Uterus (tissue), 4 donors: Measurements from ENCODE around the gene TEAD4. TPM values are rescaled to one million over a fixed set of nuclear protein-coding genes. Genes with fewer than 3 reads are reported as not detected.

Source experiments
- DNase-seq, 2 donors: peaks; one replicate each; pipeline ENCODE4 v3.0.0-alpha.2; 2019 to 2020
- H3K27ac ChIP-seq, 2 donors: fragments of 200-600 bp; sonication (generic); 1 replicate in 1 of 2; 2 replicates in 1 of 2; pipeline ENCODE4 v1.5.1; 2016 to 2018
- H3K27me3 ChIP-seq, 2 donors: fragments of 200-600 bp; sonication (generic); one replicate each; pipeline ENCODE4 v1.5.1; 2018 to 2019; ENCODE audit warnings: control low read depth in 1 of 2
- H3K36me3 ChIP-seq, 2 donors: fragments of 200-600 bp; sonication (generic); one replicate each; pipeline ENCODE4 v1.5.1; 2019; ENCODE audit warnings: control low read depth in 1 of 2
- H3K4me1 ChIP-seq, 2 donors: fragments of 200-600 bp; sonication (generic); one replicate each; pipeline ENCODE4 v1.5.1; 2018 to 2019; ENCODE audit warnings: control low read depth in 1 of 2
- H3K4me3 ChIP-seq, 2 donors: fragments of 200-600 bp; sonication (generic); 1 replicate in 1 of 2; 2 replicates in 1 of 2; pipeline ENCODE4 v1.5.1; 2018 to 2019; ENCODE audit warnings: mild to moderate bottlenecking in 1 of 2
- H3K9me3 ChIP-seq, 2 donors: fragments of 200-600 bp; sonication (generic); one replicate each; pipeline ENCODE4 v1.5.1; 2019; ENCODE audit warnings: control low read depth in 1 of 2
- CTCF ChIP-seq, 4 experiments: fragments of 200-600 bp in 2 of 4; fragments of 450-650 bp in 2 of 4; sonication (generic) in 2 of 4; IDR thresholded peaks; one replicate each; pipeline ENCODE4 v1.5.1; 2016 to 2019; ENCODE audit warnings: antibody characterized with exemption in 4 of 4, mild to moderate bottlenecking in 2 of 4, moderate library complexity in 1 of 4
- POLR2A ChIP-seq, 2 donors: fragments of 450-650 bp; IDR thresholded peaks; one replicate each; pipeline ENCODE4 v1.6.1; 2016; ENCODE audit warnings: antibody characterized with exemption in 2 of 2, mild to moderate bottlenecking in 1 of 2, moderate library complexity in 1 of 2
- intact Hi-C: fragments of 100-400 bp; cut with DNase I; formaldehyde crosslinking; loops from one replicate; pipeline ENCODE4 v1.15.1; 2023; ENCODE audit warnings: low total_unique reads
- total RNA-seq, 4 donors: library from RNA; depleted of rRNA in 3 of 4; stranded (reverse); fragments of >200 nt in 3 of 4; gene quantifications; one replicate each; pipeline versions ENCODE4 v1.1.0 to v1.2.4, GENCODE V29; 2014 to 2023
- donor health status: DM: yes; HTN: yes; CAD: no.

The TEAD4 gene
- total RNA-seq, 4 donors from 2014 or later: 1.3 to 33.8 (median 14.9) TPM

- Histone ChIP-seq H3K9me3 (no peaks in the 10 kb centered on the region), H3K36me3 (no peaks in the 10 kb centered on the region), H3K4me3 (no peak overlapping the region), H3K27me3 (no peaks in the 10 kb centered on the region), H3K4me1 (no peaks in the 10 kb centered on the region), H3K27ac (no peak overlapping the region)
- TF ChIP-seq CTCF (IDR thresholded peaks at IDR 0.05): no peak
- intact Hi-C loops: no loop called here
- no peak for DNase-seq
Measured at GRCh38 chr12:2936301-2936700, 22.9 kb upstream of the TEAD4 start.

- H3K27ac ChIP-seq: no peak overlapping the region
- H3K9me3 ChIP-seq: no peaks in the 10 kb centered on the region
- no peaks in the 10 kb centered on the region for H3K36me3 ChIP-seq
- intact Hi-C loops: no loop called here
- H3K27me3 ChIP-seq: no peaks in the 10 kb centered on the region
- DNase-seq: no peak
- H3K4me1 ChIP-seq: no peaks in the 10 kb centered on the region
- no peak for TF ChIP-seq CTCF (IDR thresholded peaks at IDR 0.05)
- no peak for TF ChIP-seq POLR2A (IDR thresholded peaks at IDR 0.05)
- H3K4me3 ChIP-seq: no peak overlapping the region
Measured at GRCh38 chr12:2937500-2937899, 21.7 kb upstream of the TEAD4 start.

- H3K27me3 ChIP-seq: no peaks in the 10 kb centered on the region
- no peaks in the 10 kb centered on the region for H3K4me1 ChIP-seq
- no peaks in the 10 kb centered on the region for H3K36me3 ChIP-seq
- DNase-seq: no peak
- no peak overlapping the region for H3K27ac ChIP-seq
- TF ChIP-seq POLR2A (IDR thresholded peaks at IDR 0.05) (no peak), CTCF (IDR thresholded peaks at IDR 0.05) (no peak)
- no peak overlapping the region for H3K4me3 ChIP-seq
- intact Hi-C loops: no loop called here
- no peaks in the 10 kb centered on the region for H3K9me3 ChIP-seq
Measured at GRCh38 chr12:2939191-2939590, 20.0 kb upstream of the TEAD4 start.

GRCh38 chr12:2940564-2940963, 18.6 kb upstream of the TEAD4 start:
- H3K27ac ChIP-seq: no peak overlapping the region
- intact Hi-C loops: no loop called here
- DNase-seq: no peak
- TF ChIP-seq POLR2A (IDR thresholded peaks at IDR 0.05): no peak
- TF ChIP-seq CTCF (IDR thresholded peaks at IDR 0.05): no peak
- no peaks in the 10 kb centered on the region for H3K27me3 ChIP-seq
- H3K4me3 ChIP-seq: no peak overlapping the region
- H3K36me3 ChIP-seq: no peaks in the 10 kb centered on the region
- no peaks in the 10 kb centered on the region for H3K4me1 ChIP-seq
- no peaks in the 10 kb centered on the region for H3K9me3 ChIP-seq

GRCh38 chr12:2941524-2941923, 17.7 kb upstream of the TEAD4 start:
- no peaks in the 10 kb centered on the region for H3K4me1 ChIP-seq
- intact Hi-C loops: no loop called here
- H3K36me3 ChIP-seq: no peaks in the 10 kb centered on the region
- no peaks in the 10 kb centered on the region for H3K9me3 ChIP-seq
- H3K27me3 ChIP-seq: no peaks in the 10 kb centered on the region
- no peak overlapping the region for H3K27ac ChIP-seq
- DNase-seq: no peak
- TF ChIP-seq CTCF (IDR thresholded peaks at IDR 0.05) (no peak), POLR2A (IDR thresholded peaks at IDR 0.05) (no peak)
- H3K4me3 ChIP-seq: no peak overlapping the region
